ENCODE data around the gene HNF1B.

The HNF1B gene

DNA sequence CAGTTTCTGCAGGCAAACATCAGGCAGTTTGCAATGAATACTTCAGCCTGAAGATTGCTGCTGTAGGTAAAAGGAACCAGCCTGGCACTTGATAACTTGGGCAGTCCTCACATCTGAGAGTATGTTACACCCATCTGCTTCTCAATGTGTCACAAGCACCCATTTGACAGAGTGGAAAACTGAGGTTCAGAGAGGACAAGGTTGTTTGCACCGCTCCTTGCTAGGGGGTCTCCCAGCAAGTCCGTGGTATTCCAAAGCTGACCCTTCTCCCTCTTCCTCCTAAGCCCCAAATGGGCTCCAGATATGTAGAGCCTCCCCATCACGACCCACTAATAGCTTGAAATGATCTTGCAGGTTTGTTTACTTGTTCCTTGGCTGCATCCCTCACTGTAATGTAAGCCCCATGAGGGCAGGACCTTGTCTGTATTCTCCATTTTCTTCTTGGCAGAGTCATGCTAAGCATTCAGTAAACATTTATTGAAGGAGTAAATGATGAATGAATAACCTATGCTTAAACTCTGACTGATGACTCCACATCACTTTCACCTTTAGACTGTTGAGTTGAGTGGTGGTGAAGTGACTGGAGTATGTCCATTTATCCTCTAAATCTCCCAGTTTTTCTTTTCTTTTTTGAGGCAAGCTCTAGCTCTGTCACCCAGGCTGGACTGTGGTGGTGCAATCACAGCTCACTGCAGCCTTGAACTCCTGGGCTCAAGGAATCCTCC is 26.4 kb downstream of the HNF1B start:
- TF ChIP-seq, protein P1, sequence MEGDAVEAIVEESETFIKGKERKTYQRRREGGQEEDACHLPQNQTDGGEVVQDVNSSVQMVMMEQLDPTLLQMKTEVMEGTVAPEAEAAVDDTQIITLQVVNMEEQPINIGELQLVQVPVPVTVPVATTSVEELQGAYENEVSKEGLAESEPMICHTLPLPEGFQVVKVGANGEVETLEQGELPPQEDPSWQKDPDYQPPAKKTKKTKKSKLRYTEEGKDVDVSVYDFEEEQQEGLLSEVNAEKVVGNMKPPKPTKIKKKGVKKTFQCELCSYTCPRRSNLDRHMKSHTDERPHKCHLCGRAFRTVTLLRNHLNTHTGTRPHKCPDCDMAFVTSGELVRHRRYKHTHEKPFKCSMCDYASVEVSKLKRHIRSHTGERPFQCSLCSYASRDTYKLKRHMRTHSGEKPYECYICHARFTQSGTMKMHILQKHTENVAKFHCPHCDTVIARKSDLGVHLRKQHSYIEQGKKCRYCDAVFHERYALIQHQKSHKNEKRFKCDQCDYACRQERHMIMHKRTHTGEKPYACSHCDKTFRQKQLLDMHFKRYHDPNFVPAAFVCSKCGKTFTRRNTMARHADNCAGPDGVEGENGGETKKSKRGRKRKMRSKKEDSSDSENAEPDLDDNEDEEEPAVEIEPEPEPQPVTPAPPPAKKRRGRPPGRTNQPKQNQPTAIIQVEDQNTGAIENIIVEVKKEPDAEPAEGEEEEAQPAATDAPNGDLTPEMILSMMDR (IDR thresholded peaks at IDR 0.05; ENCODE audit: control insufficient read depth, extremely low read depth, insufficient read depth) = no peak
- H3K4me3 ChIP-seq (ENCODE audit: low read depth, low read length) = no peak overlapping the region
- DNase-seq (ENCODE audit: low read depth) = no peak

DNA sequence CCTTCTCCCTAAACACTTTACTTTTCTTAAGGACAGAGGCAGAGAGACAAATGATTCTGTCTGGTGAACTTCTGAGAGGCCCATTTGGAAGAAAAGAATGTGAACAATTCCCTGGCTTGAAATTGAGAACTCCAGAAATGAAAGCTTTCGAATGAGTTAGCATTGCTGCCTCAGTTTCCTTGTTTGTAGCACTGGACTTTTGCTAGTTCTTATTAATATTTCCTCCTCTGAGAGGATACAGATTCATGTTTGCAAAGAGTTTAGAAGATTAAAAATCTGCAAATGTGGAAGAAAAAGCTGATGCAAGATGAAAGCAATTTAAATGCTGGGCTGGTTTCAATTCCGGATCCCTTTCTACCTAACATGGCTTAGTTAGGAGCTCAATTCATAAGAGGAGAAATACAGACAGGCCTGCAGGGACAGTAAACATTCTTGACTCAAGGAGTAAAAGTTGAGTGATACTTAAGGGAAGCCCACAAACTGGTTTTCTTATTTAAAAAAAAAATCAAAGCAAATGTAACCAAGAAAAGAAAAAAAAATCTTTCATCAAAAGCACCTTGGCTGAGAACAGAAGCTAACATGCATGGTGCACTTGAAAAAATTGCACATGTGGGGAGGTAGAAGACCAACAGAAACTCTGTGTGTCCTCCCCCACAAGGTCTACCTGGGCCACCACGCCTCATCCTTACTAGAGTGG is 27.1 kb downstream of the HNF1B start:
- DNase-seq (ENCODE audit: low read depth) = no peak
- no peak overlapping the region for H3K4me3 ChIP-seq (ENCODE audit: low read depth, low read length)
- TF ChIP-seq, protein P1 (IDR thresholded peaks at IDR 0.05; ENCODE audit: control insufficient read depth, extremely low read depth, insufficient read depth) = no peak

DNA sequence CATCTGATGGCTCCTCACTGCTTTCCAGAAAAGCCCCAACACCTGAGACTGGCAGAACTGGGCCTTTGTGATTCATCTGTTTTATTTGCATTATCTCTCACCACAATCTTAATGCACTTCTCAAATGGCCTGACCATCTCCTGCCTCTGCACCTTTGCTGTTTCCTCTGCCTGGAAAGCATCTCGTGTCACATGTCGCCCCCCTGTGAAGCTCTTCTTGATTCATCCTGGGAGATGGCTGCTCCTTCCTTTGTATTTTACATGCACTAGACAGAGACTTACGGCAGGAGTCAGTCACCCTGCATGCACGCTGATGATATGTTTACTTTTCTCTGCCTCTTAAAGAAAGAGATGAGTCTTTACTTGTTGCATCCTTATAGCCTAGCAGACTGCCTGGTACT is 30.0 kb downstream of the HNF1B start:
- H3K4me3 ChIP-seq (ENCODE audit: low read depth, low read length) = no peak overlapping the region
- no peak for DNase-seq (ENCODE audit: low read depth)
- TF ChIP-seq, protein P1 (IDR thresholded peaks at IDR 0.05; ENCODE audit: control insufficient read depth, extremely low read depth, insufficient read depth) = peak; percentile 36; the same call in 1 of the 2 replicates

DNA sequence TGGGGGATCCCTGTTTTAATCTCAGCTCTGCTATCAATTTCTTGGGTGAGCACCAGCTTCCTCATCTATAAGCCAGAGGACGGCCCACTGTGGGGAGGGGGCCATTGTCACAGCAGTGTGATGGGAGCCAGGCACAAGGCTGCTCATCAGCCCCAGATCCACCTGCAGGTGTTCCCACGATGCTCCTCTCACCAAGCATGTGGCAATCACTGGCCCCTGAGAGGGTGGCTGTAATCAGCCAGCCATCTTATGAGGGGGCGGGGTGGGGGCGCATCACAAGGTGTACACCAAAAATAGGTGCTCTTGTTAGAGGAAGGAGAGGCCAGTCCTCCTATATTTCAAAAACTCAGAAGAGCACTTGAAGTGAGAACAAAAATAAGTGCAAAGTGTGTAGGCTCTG is 31.2 kb downstream of the HNF1B start:
- TF ChIP-seq, protein P1 (IDR thresholded peaks at IDR 0.05; ENCODE audit: control insufficient read depth, extremely low read depth, insufficient read depth) = no peak
- DNase-seq (ENCODE audit: low read depth) = no peak
- no peak overlapping the region for H3K4me3 ChIP-seq (ENCODE audit: low read depth, low read length)

DNA sequence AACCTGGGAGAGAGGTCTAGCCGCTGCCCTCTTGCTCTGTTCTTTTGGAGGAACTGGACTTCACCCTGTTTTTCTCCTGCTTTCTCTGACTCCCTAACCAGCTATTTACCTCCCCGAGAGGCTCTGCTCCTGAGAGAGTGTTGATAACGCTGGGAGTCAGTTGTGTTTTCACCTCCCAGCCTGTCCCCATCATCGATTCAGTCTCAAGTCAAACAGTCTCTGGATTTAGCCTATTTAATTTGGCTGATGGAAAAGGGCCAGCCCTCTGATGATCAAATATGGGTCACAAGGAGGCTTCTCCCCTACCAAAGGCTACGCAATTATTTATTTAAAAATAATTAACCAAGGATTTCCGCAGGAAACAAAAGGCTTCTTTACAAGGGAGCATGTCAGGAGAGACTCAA is 31.8 kb downstream of the HNF1B start:
- no peak overlapping the region for H3K4me3 ChIP-seq (ENCODE audit: low read depth, low read length)
- DNase-seq (ENCODE audit: low read depth) = no peak
- TF ChIP-seq, protein P1 (IDR thresholded peaks at IDR 0.05; ENCODE audit: control insufficient read depth, extremely low read depth, insufficient read depth) = no peak

DNA sequence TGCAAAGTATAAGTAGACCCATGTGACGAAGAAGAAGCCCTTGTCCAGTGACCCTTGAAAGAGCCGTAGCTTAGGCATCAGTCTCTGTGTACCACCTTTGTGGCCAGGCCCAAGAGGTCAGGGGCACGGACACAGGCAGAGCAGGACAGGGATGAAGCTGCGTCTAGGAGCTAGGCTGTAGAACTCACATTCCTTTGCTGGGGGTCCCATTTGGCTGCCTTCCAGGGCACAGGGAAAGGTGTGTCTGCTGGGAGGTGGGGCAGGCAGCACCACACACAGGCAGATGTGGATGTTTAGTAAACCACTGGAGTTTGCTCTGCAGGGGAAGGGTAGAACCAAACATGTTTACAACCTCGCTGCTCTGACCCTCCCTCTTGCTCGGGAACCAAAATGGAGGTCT is 33.7 kb downstream of the HNF1B start:
- TF ChIP-seq, protein P1 (IDR thresholded peaks at IDR 0.05; ENCODE audit: control insufficient read depth, extremely low read depth, insufficient read depth) = no peak
- no peak for DNase-seq (ENCODE audit: low read depth)
- H3K4me3 ChIP-seq (ENCODE audit: low read depth, low read length) = no peak overlapping the region

Measured in LNCaP clone FGC (cell line).